ENCODE measurements around the gene ANGPTL2.

ANGPTL2 gene

DNA sequence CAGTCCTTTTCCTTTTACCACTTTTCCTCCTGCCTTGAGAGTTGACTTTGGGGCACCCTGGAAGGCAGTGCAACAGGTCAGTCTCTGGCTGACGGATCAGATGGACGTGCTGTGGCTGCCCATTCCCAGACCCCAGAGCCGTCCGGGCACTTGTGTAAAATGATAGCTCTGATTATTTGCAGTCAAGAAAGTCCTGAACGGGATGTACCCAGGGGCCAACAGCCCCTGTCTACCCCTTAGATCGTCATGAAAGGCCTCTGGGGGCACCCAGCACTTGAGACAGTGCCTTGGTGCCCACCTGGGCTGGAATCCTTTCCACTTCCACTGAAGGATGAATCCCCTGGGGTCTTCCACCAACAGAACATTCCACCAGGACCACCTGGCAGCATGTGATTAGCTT lies 17.7 kb upstream of the ANGPTL2 start:
- H3K36me3 ChIP-seq (ENCODE audit: control insufficient read depth, low read depth, low read length) = no peaks in the 10 kb centered on the region
- H3K27ac ChIP-seq (ENCODE audit: low read length) = no peak overlapping the region
- H3K9me3 ChIP-seq (ENCODE audit: control insufficient read depth, low read depth, low read length) = no peaks in the 10 kb centered on the region
- H3K4me1 ChIP-seq (ENCODE audit: control insufficient read depth, low read depth, low read length) = peaks cover 17% of the 10 kb centered on the region
- no peaks in the 10 kb centered on the region for H3K27me3 ChIP-seq (ENCODE audit: control insufficient read depth, insufficient read depth, low read length)
- H3K9ac ChIP-seq (ENCODE audit: low read length) = no peak overlapping the region
- H3K4me3 ChIP-seq (ENCODE audit: low read length) = no peak overlapping the region

DNA sequence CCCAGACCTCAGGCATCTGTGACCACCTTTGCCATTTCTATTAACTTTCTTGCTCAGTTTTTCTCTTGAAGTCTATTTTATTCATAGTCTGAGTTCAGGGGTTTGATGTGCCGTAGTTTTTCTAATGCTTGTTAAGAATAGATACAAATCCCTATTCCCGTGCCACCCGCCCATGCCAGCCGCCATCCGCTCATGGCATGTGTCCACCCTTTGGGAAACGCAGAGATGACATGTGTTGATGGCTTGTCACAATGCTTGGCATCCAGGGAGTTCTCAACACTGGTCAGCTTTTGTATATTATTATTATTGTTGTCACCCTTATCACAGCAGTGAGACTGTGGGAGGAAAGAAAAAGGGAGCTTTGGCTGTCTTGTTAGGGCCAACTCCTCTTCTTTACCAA lies 17.3 kb upstream of the ANGPTL2 start:
- Histone ChIP-seq H3K9me3 (ENCODE audit: control insufficient read depth, low read depth, low read length) (no peaks in the 10 kb centered on the region), H3K27me3 (ENCODE audit: control insufficient read depth, insufficient read depth, low read length) (no peaks in the 10 kb centered on the region), H3K4me1 (ENCODE audit: control insufficient read depth, low read depth, low read length) (peaks cover 17% of the 10 kb centered on the region), H3K27ac (ENCODE audit: low read length) (no peak overlapping the region), H3K36me3 (ENCODE audit: control insufficient read depth, low read depth, low read length) (no peaks in the 10 kb centered on the region), H3K4me3 (ENCODE audit: low read length) (no peak overlapping the region), H3K9ac (ENCODE audit: low read length) (no peak overlapping the region)

DNA sequence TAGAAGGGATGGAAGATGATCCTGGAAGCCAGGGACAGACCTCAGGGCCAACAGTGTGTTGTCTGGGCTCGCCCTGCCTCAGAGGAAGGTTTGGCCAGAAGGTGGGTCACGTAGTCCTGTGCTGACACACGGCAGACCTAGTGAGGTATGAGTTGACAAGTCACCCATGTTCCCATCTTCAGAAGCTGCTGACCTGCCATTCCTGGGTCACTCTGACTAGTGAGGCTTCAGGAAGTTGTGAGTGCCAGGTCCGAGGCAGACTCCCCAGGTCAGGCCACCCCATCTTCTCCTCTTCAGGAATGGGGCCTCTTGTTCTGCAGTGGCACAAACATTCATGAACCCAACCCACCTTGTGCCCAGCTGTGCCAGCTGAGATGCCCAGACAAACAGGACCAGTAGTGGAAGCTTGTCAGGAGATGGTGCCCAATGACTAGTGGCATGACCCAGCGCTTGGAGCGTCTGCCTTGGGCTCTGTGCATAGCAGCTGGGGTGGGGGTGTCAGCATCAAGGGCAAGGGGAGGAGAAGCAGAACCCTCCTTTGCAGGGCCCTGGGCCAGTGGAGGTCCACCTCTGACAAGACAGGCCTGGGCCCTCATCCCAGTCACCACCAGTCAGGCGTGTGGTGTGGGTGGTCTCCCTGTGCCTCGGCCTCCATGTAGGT lies 16.8 kb upstream of the ANGPTL2 start:
- no peak overlapping the region for H3K27ac ChIP-seq (ENCODE audit: low read length)
- H3K4me1 ChIP-seq (ENCODE audit: control insufficient read depth, low read depth, low read length) = peaks cover 17% of the 10 kb centered on the region

DNA sequence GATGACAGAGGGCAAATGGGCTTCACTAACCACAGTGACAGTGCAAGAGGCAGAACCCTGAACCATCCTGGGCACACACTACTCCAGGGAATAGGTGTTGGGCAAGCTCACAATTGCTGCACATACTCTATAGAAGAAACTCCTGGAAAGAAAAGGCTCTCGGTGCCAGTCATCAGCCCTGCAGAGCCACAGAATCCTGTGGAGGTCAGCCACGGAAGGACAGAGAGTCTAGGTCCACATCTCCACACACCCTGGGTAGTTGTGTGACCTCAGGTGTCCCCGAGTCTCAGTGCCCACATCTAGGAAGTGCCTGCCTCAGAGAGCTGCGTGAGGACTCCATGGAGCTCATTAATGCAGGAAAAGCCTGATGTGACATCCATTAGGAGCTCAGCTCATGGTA lies 16.0 kb upstream of the ANGPTL2 start:
- Histone ChIP-seq H3K9me3 (ENCODE audit: control insufficient read depth, low read depth, low read length) (no peaks in the 10 kb centered on the region), H3K36me3 (ENCODE audit: control insufficient read depth, low read depth, low read length) (no peaks in the 10 kb centered on the region), H3K9ac (ENCODE audit: low read length) (no peak overlapping the region), H3K27ac (ENCODE audit: low read length) (no peak overlapping the region), H3K4me3 (ENCODE audit: low read length) (no peak overlapping the region), H3K27me3 (ENCODE audit: control insufficient read depth, insufficient read depth, low read length) (no peaks in the 10 kb centered on the region), H3K4me1 (ENCODE audit: control insufficient read depth, low read depth, low read length) (peaks cover 23% of the 10 kb centered on the region)

More for the DNA sequence above, 16.8 kb upstream of the ANGPTL2 start:
- Histone ChIP-seq H3K4me3 (ENCODE audit: low read length) (no peak overlapping the region), H3K36me3 (ENCODE audit: control insufficient read depth, low read depth, low read length) (no peaks in the 10 kb centered on the region), H3K27me3 (ENCODE audit: control insufficient read depth, insufficient read depth, low read length) (no peaks in the 10 kb centered on the region), H3K9me3 (ENCODE audit: control insufficient read depth, low read depth, low read length) (no peaks in the 10 kb centered on the region), H3K9ac (ENCODE audit: low read length) (no peak overlapping the region)

DNA sequence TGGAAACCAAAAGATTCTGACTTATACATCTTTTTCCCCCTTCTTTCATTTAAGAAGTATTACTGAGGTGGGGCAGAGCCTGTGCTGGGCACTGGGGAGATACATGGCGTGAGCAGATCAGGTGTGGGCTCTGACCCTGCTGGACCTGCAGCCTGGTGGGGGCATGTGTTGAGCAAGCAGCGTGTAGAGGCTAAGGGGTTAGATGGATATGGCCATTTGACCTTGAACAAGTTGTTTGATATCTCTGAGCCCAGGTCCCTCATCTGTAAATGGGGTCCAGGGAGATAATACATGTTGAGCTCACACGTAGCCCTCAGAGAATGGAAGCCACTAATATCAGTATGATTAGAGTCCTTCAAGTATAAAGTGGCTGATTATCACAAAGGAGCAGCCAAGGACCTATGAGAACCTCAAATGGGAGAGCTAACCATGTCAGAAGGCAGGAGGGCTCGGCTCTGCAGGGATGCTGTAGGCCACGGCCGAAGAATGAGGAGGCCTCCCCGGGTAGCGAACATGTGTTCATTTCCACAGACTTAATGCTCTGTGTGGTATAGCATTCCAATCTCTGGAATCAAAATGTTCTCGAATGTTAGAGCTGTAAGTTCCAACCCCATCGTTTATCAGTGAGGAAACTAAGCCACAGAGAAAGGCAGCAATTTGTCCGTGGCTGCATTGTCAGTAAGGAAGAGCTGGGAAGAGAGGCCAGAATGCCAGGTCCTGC lies 15.4 kb upstream of the ANGPTL2 start:
- Histone ChIP-seq H3K27me3 (ENCODE audit: control insufficient read depth, insufficient read depth, low read length) (no peaks in the 10 kb centered on the region), H3K36me3 (ENCODE audit: control insufficient read depth, low read depth, low read length) (no peaks in the 10 kb centered on the region), H3K27ac (ENCODE audit: low read length) (no peak overlapping the region), H3K4me3 (ENCODE audit: low read length) (no peak overlapping the region), H3K9ac (ENCODE audit: low read length) (no peak overlapping the region), H3K9me3 (ENCODE audit: control insufficient read depth, low read depth, low read length) (no peaks in the 10 kb centered on the region), H3K4me1 (ENCODE audit: control insufficient read depth, low read depth, low read length) (peaks cover 23% of the 10 kb centered on the region)

DNA sequence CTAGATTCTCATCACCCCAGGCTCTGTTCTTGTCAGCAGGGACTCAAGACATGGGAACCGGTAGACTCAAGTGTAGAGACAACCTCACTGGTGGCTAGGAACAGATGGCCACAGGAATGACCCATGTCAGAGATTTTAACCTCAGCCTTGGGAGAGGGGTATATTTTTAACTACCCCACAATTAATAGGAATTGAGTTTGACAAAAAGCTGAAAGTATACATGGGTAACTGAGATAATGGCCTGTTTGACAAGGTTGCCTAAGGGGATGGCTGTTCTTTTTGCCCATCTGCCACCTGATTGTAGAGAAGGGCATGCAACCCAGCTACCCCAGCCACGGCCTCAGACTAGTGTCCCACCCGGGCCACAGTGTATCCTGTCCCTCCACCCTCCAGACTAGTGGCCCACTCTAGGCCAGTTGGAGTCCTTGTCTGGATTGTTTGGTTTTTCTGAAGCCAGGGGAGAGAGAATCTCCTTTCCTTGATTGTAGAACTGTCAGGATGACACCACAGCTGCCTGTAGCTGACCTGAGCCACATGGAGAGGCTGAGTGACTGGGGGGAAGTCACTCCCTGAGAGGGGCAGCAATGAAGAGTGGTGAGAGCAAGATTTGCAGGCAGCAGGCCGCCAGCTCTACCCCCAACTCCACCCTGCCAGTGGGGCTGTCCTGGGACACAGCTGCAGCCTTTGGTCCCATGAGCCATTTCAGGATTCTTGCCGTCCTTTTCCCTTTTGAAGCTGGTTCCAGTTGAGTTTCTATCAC lies 14.6 kb upstream of the ANGPTL2 start:
- peaks cover 18% of the 10 kb centered on the region for H3K4me1 ChIP-seq (ENCODE audit: control insufficient read depth, low read depth, low read length)
- H3K27ac ChIP-seq (ENCODE audit: low read length) = no peak overlapping the region
- H3K4me3 ChIP-seq (ENCODE audit: low read length) = no peak overlapping the region
- no peak overlapping the region for H3K9ac ChIP-seq (ENCODE audit: low read length)
- H3K36me3 ChIP-seq (ENCODE audit: control insufficient read depth, low read depth, low read length) = no peaks in the 10 kb centered on the region
- no peaks in the 10 kb centered on the region for H3K9me3 ChIP-seq (ENCODE audit: control insufficient read depth, low read depth, low read length)
- H3K27me3 ChIP-seq (ENCODE audit: control insufficient read depth, insufficient read depth, low read length) = no peaks in the 10 kb centered on the region

DNA sequence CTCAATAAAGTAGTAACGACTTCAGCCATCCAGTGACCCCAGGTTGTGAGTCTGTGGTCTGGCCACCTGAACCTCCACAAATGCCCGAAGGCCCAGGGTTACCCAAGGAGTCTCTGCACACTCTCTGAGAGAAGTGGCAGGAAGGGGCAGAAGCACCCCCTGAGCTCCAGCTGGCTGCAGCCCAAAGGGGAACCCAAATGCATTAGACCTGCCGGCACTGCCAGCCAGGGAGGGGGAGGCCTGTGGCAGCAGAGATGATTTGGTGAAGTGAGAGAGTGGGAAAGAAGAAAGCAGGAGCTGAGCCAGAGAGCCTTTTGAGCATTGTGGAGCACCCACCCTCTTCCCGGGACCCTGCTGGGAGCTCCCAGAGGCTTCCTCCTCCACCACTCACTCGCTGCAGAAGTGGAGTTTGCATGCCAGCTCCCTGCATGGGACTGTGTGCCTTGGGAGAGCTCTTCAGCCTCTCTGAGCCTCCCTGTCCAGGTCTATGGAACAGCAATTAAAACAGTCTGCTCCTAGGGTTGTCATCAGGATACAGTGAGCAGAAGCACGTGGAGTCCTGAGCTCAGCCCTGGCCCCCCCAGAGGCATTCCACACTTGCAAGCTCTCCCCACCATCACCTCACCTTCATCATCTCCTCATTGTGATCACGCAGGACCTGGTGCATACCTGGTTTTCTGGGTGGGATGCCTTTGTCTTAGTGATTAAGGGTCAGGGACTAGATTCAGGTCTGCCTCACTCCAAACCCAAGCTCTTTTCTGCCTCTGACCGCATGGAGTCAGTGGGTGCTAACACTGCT lies 13.8 kb upstream of the ANGPTL2 start:
- no peaks in the 10 kb centered on the region for H3K27me3 ChIP-seq (ENCODE audit: control insufficient read depth, insufficient read depth, low read length)

DNA sequence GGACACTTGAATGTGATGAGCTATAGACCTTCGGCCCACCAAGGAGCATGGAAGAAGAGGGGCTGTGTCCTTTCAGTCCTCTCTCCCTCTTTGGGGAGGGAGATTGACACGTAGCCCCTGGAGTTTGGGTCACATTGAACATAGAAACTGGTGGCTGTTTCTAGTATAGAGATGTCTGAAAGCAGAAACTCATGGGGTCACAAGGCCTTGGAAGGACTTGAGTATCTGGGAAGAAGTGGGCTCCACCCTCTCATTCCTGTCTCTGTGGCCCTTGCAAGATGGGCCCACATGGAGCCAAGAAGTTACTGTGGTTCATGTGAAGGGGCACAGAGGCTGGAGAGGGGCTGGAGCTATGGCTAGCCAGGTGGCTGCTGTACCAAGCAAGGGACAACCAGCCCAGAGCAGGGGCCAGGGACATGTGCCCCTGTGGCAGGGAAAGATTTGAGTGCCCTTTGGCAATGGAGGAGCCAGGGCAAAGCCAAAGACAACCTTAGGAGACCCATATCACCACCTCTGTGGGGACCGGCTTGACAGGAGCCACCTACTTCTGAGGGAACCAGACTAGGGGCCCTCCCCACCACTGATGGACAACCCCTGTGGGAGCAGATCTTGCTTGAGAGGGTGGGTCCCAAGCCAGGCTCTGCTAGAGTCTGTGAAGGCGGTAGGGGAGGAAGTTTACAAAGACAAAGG lies 12.8 kb upstream of the ANGPTL2 start:
- Histone ChIP-seq H3K4me1 (ENCODE audit: control insufficient read depth, low read depth, low read length) (peaks cover 19% of the 10 kb centered on the region), H3K27me3 (ENCODE audit: control insufficient read depth, insufficient read depth, low read length) (no peaks in the 10 kb centered on the region), H3K27ac (ENCODE audit: low read length) (no peak overlapping the region), H3K36me3 (ENCODE audit: control insufficient read depth, low read depth, low read length) (no peaks in the 10 kb centered on the region), H3K4me3 (ENCODE audit: low read length) (no peak overlapping the region), H3K9ac (ENCODE audit: low read length) (no peak overlapping the region), H3K9me3 (ENCODE audit: control insufficient read depth, low read depth, low read length) (no peaks in the 10 kb centered on the region)

More for the DNA sequence above, 13.8 kb upstream of the ANGPTL2 start:
- Histone ChIP-seq H3K27ac (ENCODE audit: low read length) (no peak overlapping the region), H3K36me3 (ENCODE audit: control insufficient read depth, low read depth, low read length) (no peaks in the 10 kb centered on the region), H3K4me1 (ENCODE audit: control insufficient read depth, low read depth, low read length) (peaks cover 19% of the 10 kb centered on the region), H3K9me3 (ENCODE audit: control insufficient read depth, low read depth, low read length) (no peaks in the 10 kb centered on the region), H3K9ac (ENCODE audit: low read length) (no peak overlapping the region), H3K4me3 (ENCODE audit: low read length) (no peak overlapping the region)

DNA sequence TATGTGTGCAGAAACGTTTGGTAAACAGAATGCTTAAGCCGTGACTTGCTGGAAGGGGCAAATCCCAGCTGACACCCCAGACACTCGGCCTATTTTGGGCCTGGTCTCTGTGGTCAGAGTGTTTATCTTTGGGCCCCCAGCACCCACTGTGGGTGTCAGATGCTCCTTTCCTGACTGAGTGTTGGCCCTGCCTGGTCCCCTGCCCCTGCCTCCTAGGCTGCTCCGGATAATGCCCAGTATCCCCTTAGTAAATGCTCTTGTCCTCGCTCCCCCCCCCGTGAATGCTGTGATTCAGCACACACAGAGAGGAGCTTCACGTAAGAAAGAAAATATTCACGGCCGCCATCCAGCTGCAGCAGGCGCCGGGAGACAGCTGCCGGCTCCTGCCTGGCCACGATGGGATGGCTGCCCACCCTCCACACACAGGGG lies 11.3 kb upstream of the ANGPTL2 start:
- Histone ChIP-seq H3K36me3 (ENCODE audit: control insufficient read depth, low read depth, low read length) (no peaks in the 10 kb centered on the region), H3K27ac (ENCODE audit: low read length) (no peak overlapping the region), H3K27me3 (ENCODE audit: control insufficient read depth, insufficient read depth, low read length) (no peaks in the 10 kb centered on the region), H3K4me3 (ENCODE audit: low read length) (no peak overlapping the region), H3K9me3 (ENCODE audit: control insufficient read depth, low read depth, low read length) (no peaks in the 10 kb centered on the region), H3K9ac (ENCODE audit: low read length) (no peak overlapping the region), H3K4me1 (ENCODE audit: control insufficient read depth, low read depth, low read length) (peaks cover 19% of the 10 kb centered on the region)

DNA sequence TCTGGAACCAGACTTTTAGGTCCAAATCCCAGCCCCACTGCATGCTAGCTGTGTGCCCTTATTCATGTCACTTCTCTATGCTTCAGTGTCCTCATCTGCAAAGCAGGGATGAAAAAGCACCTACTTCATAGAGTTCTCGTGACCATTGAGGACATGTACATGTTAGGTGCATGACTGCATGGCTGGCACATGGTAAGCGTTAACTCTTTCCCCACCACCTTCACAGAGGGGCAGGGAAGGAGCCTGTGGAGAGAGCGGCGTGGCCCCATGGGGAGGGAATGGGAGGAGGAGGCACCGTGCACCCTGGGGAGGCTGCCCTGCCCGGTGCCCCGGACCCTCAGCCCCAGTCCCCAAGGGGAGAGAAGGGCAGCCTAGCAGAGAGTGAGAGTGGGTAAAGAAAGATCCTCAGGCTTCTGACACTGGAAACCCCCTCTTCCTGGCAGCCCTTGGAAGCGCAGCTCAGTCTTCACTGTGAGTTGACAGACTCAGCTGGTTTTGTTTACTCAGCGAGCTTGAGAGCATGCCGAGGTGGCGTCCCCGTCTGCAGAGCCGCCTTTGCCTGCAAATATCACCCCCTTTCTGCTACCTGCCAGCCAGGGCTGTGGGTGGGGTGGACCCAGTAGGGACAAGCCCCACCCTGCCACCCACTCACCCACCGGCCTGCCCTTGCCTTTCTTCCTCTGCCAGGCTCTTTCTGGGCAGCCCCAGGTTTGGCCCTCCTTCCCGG lies 10.6 kb upstream of the ANGPTL2 start:
- Histone ChIP-seq H3K27me3 (ENCODE audit: control insufficient read depth, insufficient read depth, low read length) (no peaks in the 10 kb centered on the region), H3K27ac (ENCODE audit: low read length) (no peak overlapping the region), H3K9ac (ENCODE audit: low read length) (no peak overlapping the region), H3K36me3 (ENCODE audit: control insufficient read depth, low read depth, low read length) (no peaks in the 10 kb centered on the region), H3K4me3 (ENCODE audit: low read length) (no peak overlapping the region), H3K4me1 (ENCODE audit: control insufficient read depth, low read depth, low read length) (peaks cover 19% of the 10 kb centered on the region), H3K9me3 (ENCODE audit: control insufficient read depth, low read depth, low read length) (no peaks in the 10 kb centered on the region)

Data from iPS-18a (cell line).